ENCODE measurements around the gene NRARP.
A peak's percentile ranks its signal among the peaks of the same experiment; 100 is the strongest.

Gene NRARP

DNA sequence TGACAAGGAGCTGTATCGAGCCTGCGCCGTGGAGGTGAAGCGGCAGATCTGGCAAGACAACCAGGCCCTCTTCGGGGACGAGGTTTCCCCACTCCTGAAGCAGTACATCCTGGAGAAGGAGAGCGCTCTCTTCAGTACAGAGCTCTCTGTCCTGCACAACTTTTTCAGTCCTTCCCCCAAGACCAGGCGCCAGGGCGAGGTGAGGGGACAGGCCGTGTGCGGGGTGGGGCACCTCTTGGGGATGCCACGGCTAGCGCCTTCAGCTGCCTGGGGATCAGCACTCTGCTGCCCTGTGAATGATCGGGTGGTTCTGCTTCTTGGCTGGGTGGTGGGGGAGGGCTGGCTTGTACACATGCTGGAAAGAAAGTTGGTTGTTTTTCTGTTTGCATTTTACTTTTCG, 45.2 kb downstream of the NRARP start:
- no peak for DNase-seq (ENCODE audit: low spot score)

DNA sequence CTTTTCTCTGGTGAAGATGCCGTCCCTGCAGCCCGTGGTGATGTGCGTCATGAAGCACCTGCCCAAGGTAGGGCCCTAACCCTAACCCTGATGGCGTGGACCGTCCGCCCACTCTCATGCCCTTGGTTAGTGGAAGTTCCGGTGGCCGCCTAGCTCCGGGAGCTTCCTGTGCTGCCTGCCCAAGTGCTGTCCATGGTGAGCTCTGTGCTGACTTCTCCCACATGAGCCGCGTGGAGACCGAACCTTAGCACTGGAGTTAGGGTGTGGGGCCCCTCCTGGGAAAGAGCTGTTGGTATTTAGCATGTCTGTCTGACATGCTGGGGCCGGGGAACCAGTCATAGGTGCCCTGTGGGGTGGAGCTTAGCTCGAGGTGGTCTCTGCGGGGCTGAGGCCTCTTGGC, 45.7 kb downstream of the NRARP start:
- DNase-seq (ENCODE audit: low spot score): no peak

DNA sequence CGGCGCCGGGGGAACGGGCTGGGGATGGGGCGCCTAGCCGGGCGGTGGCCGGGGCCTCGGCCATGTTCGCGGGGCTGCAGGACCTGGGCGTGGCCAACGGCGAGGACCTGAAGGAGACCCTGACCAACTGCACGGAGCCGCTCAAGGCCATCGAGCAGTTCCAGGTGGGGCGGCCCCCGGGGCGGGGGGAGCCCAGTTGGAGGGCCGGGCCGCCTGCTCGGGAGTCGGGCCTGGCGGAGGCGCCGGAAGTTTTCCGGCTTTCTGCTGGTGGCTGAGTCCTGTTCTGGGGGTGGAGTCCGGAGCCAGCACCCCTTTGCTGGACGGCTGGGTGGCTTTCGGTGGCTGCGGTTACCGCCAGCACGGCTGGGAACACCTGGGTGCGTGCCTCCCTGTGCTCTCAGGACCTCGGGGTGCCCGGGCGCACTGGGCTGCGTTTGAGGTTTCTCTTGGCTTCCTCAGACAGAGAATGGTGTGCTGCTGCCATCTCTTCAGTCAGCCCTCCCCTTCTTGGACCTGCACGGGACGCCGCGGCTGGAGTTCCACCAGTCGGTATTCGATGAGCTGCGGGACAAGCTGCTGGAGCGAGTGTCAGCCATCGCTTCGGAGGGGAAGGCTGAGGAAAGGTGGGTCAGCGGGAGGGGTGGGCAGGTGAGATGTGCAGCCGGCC, 46.5 kb downstream of the NRARP start:
- DNase-seq (ENCODE audit: low spot score): no peak

DNA sequence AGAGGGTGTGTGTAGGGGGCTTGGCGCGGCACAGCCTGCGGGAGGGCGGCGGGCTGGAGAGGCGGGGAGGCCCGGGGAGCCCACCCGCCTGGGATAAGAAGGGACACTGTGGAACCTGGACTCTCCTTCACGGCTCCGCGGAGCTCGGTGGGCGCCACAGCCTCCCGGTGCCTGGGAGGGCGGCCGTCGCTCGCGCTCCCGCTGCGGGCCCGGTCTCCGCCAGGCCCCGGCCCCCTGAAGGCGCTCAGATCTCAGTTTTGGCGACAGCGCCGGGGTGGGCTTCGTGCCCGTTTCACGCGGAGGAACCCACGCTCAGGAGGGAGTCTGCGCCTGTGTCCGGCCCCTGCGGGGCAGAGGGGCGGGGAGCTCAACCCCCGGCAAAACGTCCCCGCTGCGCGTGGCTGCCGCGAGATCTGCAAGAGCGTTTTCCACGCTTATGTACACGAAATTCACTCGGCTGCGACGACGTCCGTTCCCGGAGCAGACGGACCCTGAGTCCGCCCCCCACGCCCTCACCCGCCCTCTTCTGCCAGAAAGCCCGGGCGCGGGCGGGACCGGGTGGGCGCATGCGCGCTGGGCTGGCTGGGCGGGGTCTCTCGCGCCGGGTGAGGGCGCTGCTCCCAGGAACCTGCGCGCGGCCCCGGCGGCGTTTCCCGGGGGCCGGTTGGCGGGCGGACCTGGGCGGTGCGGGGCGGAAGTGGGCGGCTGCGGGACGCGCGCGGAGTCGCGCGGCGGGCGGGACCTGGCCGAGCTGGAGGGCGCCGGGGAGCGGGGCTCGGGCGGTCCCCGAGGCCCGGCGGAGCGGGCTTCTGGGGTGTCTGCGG, 47.2 kb downstream of the NRARP start, which contains the start of gene NELFB:
Gene NELFB (plus strand): TSS at position 704 of the 824 bp plus-strand sequence.
- peak; percentile 99 for DNase-seq (ENCODE audit: low spot score)

DNA sequence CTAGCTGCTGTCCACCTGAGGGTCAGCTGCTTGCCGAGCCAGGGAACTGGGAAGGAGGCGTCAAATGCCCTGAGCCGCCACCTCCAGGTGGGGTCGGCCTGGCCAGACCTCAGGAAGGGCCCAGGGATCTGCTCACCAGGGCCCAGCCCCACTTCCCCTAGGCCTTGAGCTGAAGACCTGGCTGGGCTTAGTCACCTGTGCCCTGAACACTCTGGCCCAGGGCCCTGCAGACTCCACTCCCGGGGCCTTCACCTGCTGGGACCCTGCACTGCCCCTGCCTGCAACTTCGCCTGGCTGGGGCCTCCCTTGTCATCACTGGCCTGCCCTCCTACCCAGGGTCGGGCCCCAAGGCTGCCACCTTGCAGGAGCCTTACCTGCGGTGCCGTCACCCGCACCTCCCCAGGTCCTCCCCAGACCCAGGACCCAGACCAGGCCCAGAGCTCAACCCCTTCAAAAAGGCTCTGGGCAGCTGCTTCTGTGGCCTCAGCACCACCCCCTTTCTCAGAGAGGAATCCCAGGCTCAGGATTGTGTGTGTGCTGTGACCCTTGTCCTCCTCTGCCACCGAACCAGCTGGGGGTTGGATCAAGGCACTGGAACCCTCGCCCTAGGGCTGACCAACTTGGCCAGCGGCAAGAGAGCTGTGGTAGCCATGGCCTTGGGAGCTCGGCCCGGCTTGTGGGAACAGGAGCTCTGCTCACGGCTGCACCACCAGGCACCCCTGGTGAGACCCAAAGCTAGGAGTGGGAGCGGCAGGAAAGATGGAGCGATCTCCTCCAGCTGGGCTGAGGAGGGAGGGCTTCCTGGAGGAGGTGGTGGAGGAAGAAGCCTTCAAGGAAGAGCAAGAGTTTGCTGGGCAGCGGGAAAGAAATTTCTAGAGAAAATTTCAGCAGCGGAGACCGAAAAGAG, 48.1 kb downstream of the NRARP start:
- DNase-seq (ENCODE audit: low spot score): no peak

DNA sequence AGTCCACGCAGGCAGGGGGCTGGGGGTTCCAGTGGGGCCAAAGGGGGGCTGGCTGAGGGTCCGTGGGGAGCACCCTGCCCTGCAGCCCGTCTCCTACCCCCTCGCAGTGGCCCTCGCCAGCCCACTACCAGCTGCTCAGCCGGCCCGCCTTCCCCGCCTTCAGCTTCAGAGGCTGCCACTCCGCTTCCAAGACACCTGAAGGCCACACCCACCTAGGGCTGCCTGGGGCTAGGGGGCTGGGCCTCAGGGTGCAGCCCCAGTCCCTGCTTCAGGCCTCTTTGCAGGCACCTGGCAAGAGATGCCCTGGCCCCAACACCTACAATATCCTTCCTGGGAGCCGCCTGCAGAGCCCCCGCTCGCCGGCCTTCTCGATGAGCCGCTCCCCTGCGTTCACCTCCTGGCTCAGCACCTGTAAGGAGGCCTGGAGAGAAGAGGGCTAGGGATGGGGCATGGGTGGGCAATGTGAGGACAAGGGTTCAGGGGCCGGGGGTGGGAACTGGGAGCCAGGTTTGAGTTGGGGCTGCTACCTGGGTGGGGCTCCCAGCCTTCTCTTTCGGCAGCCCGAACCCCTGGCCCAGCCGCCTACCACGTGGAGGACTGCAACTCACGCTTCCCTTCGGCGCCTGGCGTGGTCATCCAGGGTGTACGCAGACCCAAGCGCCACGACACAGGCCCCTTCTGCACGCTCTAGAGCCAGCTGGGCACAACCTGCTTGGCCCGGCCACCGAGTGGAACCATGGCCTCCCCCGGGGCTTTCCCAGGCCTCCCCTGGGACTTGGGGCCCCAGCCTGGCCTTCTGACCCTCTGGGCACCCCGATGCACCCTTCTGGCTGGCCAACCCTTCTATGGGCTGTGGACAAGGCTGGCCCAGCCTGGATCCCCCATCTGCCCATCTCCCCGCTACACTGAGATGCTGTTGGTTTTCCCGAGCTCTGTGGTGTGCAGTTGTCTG, 49.2 kb downstream of the NRARP start:
- DNase-seq (ENCODE audit: low spot score): no peak

DNA sequence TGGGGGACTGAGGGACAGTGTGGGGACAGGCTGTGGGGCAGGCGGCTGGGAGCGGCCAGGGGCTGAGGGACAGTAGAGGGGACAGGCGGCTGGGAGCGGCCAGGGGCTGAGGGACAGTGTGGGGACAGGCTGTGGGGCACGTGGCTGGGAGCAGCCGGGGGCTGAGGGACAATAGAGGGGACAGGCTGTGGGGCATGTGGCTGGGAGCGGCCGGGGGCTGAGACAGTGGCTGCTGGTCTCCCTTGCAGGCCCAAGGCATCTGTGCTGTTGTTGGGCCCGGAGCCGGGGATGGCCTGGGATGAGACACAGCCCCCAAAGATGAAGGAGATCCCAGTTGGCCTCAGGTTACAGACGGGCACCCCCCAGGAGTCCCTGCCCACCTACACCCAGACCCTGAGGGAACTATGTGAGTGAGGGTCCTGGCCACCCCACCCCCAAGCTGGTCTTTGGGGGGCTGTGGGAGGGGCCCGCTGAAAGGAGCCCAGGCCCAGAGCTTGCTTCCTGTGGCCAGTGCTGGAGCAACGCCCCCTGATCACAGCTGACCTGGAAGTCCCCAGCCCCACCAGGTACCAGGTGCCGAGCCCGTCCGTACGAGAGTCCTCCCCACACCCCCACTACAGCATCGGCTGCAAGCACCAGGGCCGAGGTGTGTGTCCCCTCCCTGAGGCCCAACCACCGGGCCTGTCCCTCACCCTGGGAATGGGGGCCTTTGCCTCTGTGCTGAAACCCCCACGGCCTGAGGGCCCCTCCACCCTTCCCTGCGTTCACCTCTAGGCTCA, 50.4 kb downstream of the NRARP start:
- DNase-seq (ENCODE audit: low spot score): no peak

DNA sequence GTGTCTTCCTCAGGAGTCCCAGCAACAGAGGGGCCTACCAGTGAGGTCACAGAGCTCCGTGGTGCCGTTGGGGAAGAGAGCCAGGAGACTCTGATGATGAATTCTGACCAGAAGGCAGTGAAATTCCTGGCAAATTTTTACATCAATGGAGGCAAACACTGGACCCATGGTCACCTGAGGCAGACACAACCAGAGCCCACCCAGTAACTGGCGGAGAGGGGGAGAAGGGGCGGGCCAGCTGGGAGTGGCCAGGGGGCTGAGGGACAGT, 50.9 kb downstream of the NRARP start, which contains the start of gene STPG3:
Gene STPG3 (plus strand): TSS at position 93 of the 268 bp plus-strand sequence. CDS start 1 bp downstream, at position 94.
- no peak for DNase-seq (ENCODE audit: low spot score)

DNA sequence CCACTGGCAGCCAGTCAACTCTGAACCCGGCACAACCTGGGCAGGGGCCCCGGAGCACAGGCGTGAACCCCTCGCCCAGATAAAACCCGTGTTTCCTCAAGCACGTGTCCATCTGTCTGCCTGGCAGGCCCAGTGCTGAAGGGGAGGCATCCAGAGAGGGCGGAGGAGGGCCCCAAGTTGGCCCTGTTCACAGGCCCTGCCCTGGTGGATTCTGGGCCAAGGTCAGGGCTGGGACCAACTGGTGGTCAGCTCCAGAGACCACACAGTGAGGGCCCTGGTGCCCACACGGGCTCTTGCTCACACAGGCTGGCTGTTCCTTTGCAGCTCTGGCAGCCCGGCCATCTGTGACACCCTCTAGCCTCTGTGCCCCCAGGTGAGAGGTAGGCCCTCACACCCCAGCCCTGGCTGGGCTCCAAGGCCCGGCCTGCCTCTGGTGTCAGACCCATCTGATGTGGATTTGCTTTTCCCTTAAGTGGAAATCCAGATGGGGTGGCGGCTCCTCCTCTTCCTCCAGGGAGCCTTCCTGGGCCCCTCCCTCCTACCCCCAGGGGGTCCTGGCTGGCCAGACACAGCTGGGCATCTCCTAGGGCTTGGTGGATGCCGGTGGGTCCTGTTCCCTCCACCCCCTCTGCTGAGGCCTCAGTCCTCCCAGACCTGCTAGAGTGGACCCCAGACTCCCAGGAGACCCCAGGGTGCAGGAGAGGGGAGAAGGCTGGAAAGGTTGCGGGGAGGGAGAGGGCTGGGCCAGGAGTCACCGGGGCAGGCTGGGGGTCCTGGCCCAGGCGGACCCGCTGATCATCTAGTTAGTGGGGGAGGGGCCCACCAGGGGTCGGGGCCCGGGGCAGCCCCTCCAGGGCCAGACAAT, 51.5 kb downstream of the NRARP start:
- DNase-seq (ENCODE audit: low spot score): no peak
